GM19099 (cell line): ENCODE results near the gene TAF1A.

Experiments
- POLR2A ChIP-seq: IDR thresholded peaks from 3 replicates; pipeline ENCODE4 v1.6.1; 2011; ENCODE audit warnings: low read depth; ENCODE audit not compliant: insufficient read length; ENCODE audit errors: extremely low read depth

Gene TAF1A

DNA sequence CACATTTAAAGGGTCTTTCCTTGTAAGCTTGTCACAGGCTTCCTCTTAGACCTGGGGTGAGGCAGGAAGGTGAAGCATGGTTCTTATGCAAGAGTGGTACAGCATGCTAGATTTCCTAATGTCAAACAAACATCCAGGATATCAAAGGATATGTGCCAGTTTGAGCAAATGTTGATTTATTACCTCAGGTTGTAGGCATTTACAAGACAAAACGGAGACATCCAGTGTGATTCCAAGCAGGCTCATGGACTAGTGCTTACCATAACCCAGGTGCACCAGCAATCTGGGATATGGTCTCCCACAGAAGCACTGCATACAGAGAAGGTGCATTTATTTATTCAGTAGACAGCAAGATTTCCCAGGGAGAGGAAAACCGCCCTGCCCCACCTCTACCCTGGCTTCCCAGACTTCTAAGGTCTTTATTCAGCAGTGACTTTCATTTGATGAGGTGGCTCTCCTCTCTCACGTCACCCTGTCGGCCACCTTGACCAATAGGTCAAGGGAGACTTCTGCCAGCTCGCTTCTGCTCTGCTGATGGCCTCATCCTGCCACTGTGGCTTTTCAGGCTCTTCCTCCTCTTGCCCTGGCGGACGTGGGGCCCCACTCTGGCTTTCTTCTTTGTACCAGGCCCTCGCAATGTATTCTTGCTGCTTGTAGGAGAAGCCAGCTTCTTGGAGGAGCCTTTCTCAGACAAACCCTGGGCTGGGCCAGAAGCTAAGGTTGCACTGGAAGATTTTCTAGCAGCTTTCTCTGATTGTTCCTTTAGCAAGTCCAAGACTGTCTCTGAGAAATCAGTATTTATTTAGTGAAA, 67.4 kb downstream of the TAF1A start:
- no peak for TF ChIP-seq POLR2A

DNA sequence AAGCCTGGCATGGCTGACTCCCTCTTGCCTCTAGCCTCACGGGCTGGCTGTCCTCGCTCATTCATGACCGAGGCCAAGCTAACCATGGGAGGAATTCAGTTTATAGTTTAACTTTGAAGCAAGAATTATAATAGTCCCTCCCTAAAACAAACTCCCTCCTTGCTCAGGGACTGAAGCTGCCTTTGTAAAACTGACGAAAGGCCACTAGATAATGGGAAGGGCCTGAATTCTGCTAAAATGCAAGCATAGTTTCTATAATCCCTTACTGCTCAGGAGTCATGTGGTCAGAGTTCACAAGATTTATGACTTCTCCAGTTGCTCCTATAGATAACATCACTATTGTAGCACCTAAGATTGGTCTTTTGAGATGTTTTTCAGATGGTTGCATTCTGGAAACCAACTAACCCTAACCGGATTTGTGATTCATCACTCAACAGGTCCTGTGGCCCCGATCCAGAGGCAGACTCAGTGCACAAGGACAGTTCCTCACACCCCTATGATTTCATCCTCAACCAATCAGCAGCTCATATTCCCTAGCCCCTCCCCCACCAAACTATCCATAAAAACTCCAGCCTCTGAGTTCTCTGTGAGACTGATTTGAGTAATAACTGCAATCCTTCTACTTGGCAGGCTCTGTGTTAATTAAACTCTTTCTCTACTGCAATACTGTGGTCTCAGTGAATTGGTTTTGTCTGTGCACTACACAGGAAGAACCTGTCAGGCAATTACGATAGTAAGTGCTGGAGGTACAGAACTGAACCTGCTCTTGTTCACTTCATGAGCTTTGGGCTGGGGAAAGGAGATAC, 68.2 kb downstream of the TAF1A start:
- no peak for TF ChIP-seq POLR2A
